Renal pelvis (tissue), 12 donors: ENCODE data around the gene EIF5B. TPM values are rescaled to one million over a fixed set of nuclear protein-coding genes. Genes with fewer than 3 reads are reported as not detected.
A peak's percentile ranks its signal among the peaks of the same experiment; 100 is the strongest.
"Not testable (repeated sequence)": the region's sequence is repeated elsewhere in the genome, so short reads cannot be mapped to it uniquely, and the experiment has no call there.

Source experiments
- DNase-seq: peaks from one replicate; pipeline ENCODE4 v3.0.0-alpha.2; 2013
- long read RNA-seq, 16 experiments: transcript quantifications; one replicate each; lab custom pipeline, GENCODE V29; 2026
- polyA plus RNA-seq, 3 donors: library from polyadenylated mRNA; unstranded; fragments of 120-200 nt; gene quantifications; one replicate each; pipeline ENCODE4 v1.2.1, GENCODE V29; 2013; ENCODE audit not compliant: insufficient read length in 3 of 3

Gene EIF5B
- 10 to 100 TPM; 60.6 to 76.2 (median 65.0) TPM for polyA plus RNA-seq
- long read RNA-seq, donor 1, full-length matches to known transcripts = 3 of 56 reads
- long read RNA-seq, donor 1, partial matches to known transcripts = 53 of 56 reads
- long read RNA-seq, donor 1, other reads (novel, unspliced or antisense) = 0 of 56 reads
- long read RNA-seq, donor 2, partial matches to known transcripts = 42 of 43 reads
- long read RNA-seq, donor 2, other reads (novel, unspliced or antisense) = 0 of 43 reads
- long read RNA-seq, donor 3, full-length matches to known transcripts = 4 of 64 reads
- long read RNA-seq, donor 3, partial matches to known transcripts = 60 of 64 reads
- long read RNA-seq, donor 3, other reads (novel, unspliced or antisense) = 0 of 64 reads
- long read RNA-seq, donor 4, partial matches to known transcripts = 56 of 56 reads
- long read RNA-seq, donor 4, other reads (novel, unspliced or antisense) = 0 of 56 reads
- long read RNA-seq, donor 5, partial matches to known transcripts = 35 of 36 reads
- long read RNA-seq, donor 5, other reads (novel, unspliced or antisense) = 0 of 36 reads
- long read RNA-seq, donor 6, full-length matches to known transcripts = 3 of 114 reads
- long read RNA-seq, donor 6, partial matches to known transcripts = 111 of 114 reads
- long read RNA-seq, donor 6, other reads (novel, unspliced or antisense) = 0 of 114 reads
- long read RNA-seq, donor 7, full-length matches to known transcripts = 2 of 122 reads
- long read RNA-seq, donor 7, partial matches to known transcripts = 120 of 122 reads
- long read RNA-seq, donor 7, other reads (novel, unspliced or antisense) = 0 of 122 reads
- long read RNA-seq, donor 8, partial matches to known transcripts = 45 of 46 reads
- long read RNA-seq, donor 8, other reads (novel, unspliced or antisense) = 0 of 46 reads
- long read RNA-seq, donor 9, full-length matches to known transcripts = 4 of 96 reads
- long read RNA-seq, donor 9, partial matches to known transcripts = 92 of 96 reads
- long read RNA-seq, donor 9, other reads (novel, unspliced or antisense) = 0 of 96 reads
- long read RNA-seq, donor 10, partial matches to known transcripts = 131 of 132 reads
- long read RNA-seq, donor 10, other reads (novel, unspliced or antisense) = 0 of 132 reads
- long read RNA-seq, donor 11, partial matches to known transcripts = 66 of 68 reads
- long read RNA-seq, donor 11, other reads (novel, unspliced or antisense) = 0 of 68 reads
- long read RNA-seq, donor 12, full-length matches to known transcripts = 4 of 109 reads
- long read RNA-seq, donor 12, partial matches to known transcripts = 105 of 109 reads
- long read RNA-seq, donor 12, other reads (novel, unspliced or antisense) = 0 of 109 reads
- long read RNA-seq, donor 13, partial matches to known transcripts = 143 of 144 reads
- long read RNA-seq, donor 13, other reads (novel, unspliced or antisense) = 0 of 144 reads
- long read RNA-seq, donor 14 = 0 reads
- long read RNA-seq, donor 15, full-length matches to known transcripts = 5 of 123 reads
- long read RNA-seq, donor 15, partial matches to known transcripts = 118 of 123 reads
- long read RNA-seq, donor 15, other reads (novel, unspliced or antisense) = 0 of 123 reads
- long read RNA-seq, donor 16, partial matches to known transcripts = 97 of 100 reads
- long read RNA-seq, donor 16, other reads (novel, unspliced or antisense) = 0 of 100 reads

GRCh38 chr2:99337113-99338028, at the start of gene EIF5B:
TSS of gene EIF5B (plus strand) at chr2:99337389. CDS start at chr2:99337555, 166 bp downstream.
- peak; percentile 95 for DNase-seq

GRCh38 chr2:99297994-99298393, 39.2 kb upstream of the EIF5B start:
- DNase-seq = no peak

- no peak for DNase-seq
These were observed 37.6 kb upstream of the EIF5B start for GRCh38 chr2:99299580-99299979.

- not testable (repeated sequence) for DNase-seq
These were observed 36.1 kb upstream of the EIF5B start, which contains the start of gene LYG1 for GRCh38 chr2:99301097-99301496. TSS of gene LYG1 (minus strand) at chr2:99301197. CDS start at chr2:99295670, 5,527 bp downstream.

GRCh38 chr2:99317161-99317872, 19.9 kb upstream of the EIF5B start:
- DNase-seq = no peak

- DNase-seq = not testable (repeated sequence)
These were observed 19.4 kb upstream of the EIF5B start for GRCh38 chr2:99317873-99318200.

- DNase-seq = no peak
These were observed 11.8 kb upstream of the EIF5B start for GRCh38 chr2:99325384-99325783.

- DNase-seq = peak; percentile 100
These were observed 1.0 kb upstream of the EIF5B start, which contains the start of gene TXNDC9 for GRCh38 chr2:99335911-99336803. TSS of gene TXNDC9 (minus strand) at chr2:99336333. CDS start at chr2:99333210, 3,123 bp downstream.

- no peak for DNase-seq
These were observed 431 bp upstream of the EIF5B start for GRCh38 chr2:99336804-99337112.

- peak; percentile 4 for DNase-seq
These were observed 918 bp downstream of the EIF5B start for GRCh38 chr2:99338029-99338585.

GRCh38 chr2:99340669-99341236, 3.6 kb downstream of the EIF5B start:
- DNase-seq = no peak

- no peak for DNase-seq
These were observed 5.3 kb downstream of the EIF5B start for GRCh38 chr2:99342536-99342935.

GRCh38 chr2:99345446-99345845, 8.3 kb downstream of the EIF5B start:
- not testable (repeated sequence) for DNase-seq

- no peak for DNase-seq
These were observed 9.0 kb downstream of the EIF5B start for GRCh38 chr2:99346218-99346617.

GRCh38 chr2:99348173-99348572, 11.0 kb downstream of the EIF5B start:
- DNase-seq = no peak

GRCh38 chr2:99350194-99350593, 13.0 kb downstream of the EIF5B start:
- no peak for DNase-seq

GRCh38 chr2:99354070-99354469, 16.9 kb downstream of the EIF5B start:
- no peak for DNase-seq
